IMR-90 (cell line): ENCODE results near the gene DRC3. TPM values are rescaled to one million over a fixed set of nuclear protein-coding genes. Genes with fewer than 3 reads are reported as not detected.

Experiments
- ATAC-seq: fragments of 200-7000 bp; cut with Tn5 transposase; 2 replicates; pipeline ENCODE4 v1.9.1; 2020; ENCODE audit warnings: low read depth, mild to moderate bottlenecking, moderate library complexity
- BruUV-seq: library from RNA; stranded (reverse); fragments of 400-500 nt; replicated peaks from 2 replicates; lab custom pipeline; 2021; lab: Mats Ljungman, UMichigan
- CTCF ChIA-PET: fragments of 300-600 bp; formaldehyde crosslinking; extraction: SDS; loops from one replicate; lab custom pipeline; 2021; ENCODE audit warnings: antibody characterized with exemption; lab: Yijun Ruan, JAX
- POLR2A ChIA-PET: fragments of 300-600 bp; sonication (Branson Sonifier 250); formaldehyde crosslinking; loops from one replicate; lab custom pipeline; 2022; ENCODE audit warnings: antibody characterized with exemption; ENCODE audit not compliant: unreplicated experiment; lab: Charles Lee
- DNase-seq: peaks from one replicate; pipeline ENCODE4 v3.0.0; 2013
- H2AFZ ChIP-seq: replicated peaks from 2 replicates; pipeline ENCODE3; 2013; ENCODE audit warnings: low read length, mild to moderate bottlenecking; ENCODE audit not compliant: poor library complexity
- H2AK5ac ChIP-seq: 2 replicates; pipeline ENCODE4 v1.6.1; 2013; ENCODE audit warnings: low read depth, low read length, inconsistent platforms
- H2AK9ac ChIP-seq: replicated peaks from 2 replicates; pipeline ENCODE3; 2013; ENCODE audit warnings: mild to moderate bottlenecking, low read depth, low read length, moderate library complexity; ENCODE audit not compliant: poor library complexity
- H2BK120ac ChIP-seq: 2 replicates; pipeline ENCODE4 v1.6.1; 2013; ENCODE audit warnings: low read depth, low read length, inconsistent platforms
- H2BK15ac ChIP-seq: 3 replicates; pipeline ENCODE4 v1.6.1; 2013; ENCODE audit warnings: low read depth, low read length, inconsistent platforms
- H2BK20ac ChIP-seq: 2 replicates; pipeline ENCODE4 v1.6.1; 2013; ENCODE audit warnings: low read depth, mild to moderate bottlenecking, inconsistent platforms, low read length, moderate library complexity
- H2BK5ac ChIP-seq: 2 replicates; pipeline ENCODE4 v1.6.1; 2013; ENCODE audit warnings: mild to moderate bottlenecking, low read depth, low read length, inconsistent platforms; ENCODE audit not compliant: poor library complexity, severe bottlenecking
- H3K14ac ChIP-seq: replicated peaks from 2 replicates; pipeline ENCODE4 v1.6.1; 2013; ENCODE audit warnings: low read depth, low read length, inconsistent platforms
- H3K18ac ChIP-seq: 2 replicates; pipeline ENCODE4 v1.6.1; 2013; ENCODE audit warnings: low read depth, low read length, control low read depth
- H3K23ac ChIP-seq: 2 replicates; pipeline ENCODE4 v1.6.1; 2013; ENCODE audit warnings: low read depth, low read length, inconsistent platforms
- H3K27ac ChIP-seq: 2 replicates; pipeline ENCODE4 v1.5.1; 2013; ENCODE audit warnings: mild to moderate bottlenecking, control low read depth, low read length; ENCODE audit not compliant: insufficient read depth
- H3K27me3 ChIP-seq: 2 replicates; pipeline ENCODE4 v1.6.1; 2013; ENCODE audit warnings: low read length; ENCODE audit not compliant: control insufficient read depth, insufficient read depth
- H3K36me3 ChIP-seq: 2 replicates; pipeline ENCODE4 v1.6.1; 2013; ENCODE audit warnings: low read length, mixed read lengths; ENCODE audit not compliant: control insufficient read depth, insufficient read depth
- H3K4ac ChIP-seq: 2 replicates; pipeline ENCODE4 v1.6.1; 2013; ENCODE audit warnings: low read depth, low read length, inconsistent platforms
- H3K4me1 ChIP-seq: 2 replicates; pipeline ENCODE4 v1.6.1; 2013; ENCODE audit warnings: low read length, mixed read lengths; ENCODE audit not compliant: control insufficient read depth, insufficient read depth
- H3K4me2 ChIP-seq: 2 replicates; pipeline ENCODE4 v1.6.1; 2013; ENCODE audit warnings: low read depth, mild to moderate bottlenecking, control low read depth, low read length, moderate library complexity
- H3K4me3 ChIP-seq: 2 replicates; pipeline ENCODE4 v1.5.1; 2013; ENCODE audit warnings: low read depth, mild to moderate bottlenecking, control low read depth, low read length, moderate library complexity; ENCODE audit not compliant: insufficient read depth
- H3K56ac ChIP-seq: 2 replicates; pipeline ENCODE4 v1.6.1; 2013; ENCODE audit warnings: low read length, inconsistent platforms; ENCODE audit not compliant: insufficient read depth; ENCODE audit errors: extremely low read depth
- H3K79me1 ChIP-seq, 2 experiments: 2 replicates each; pipeline ENCODE4 v1.6.1; 2013; ENCODE audit warnings: low read length in 2 of 2, inconsistent platforms in 1 of 2, low read depth in 1 of 2
- H3K9ac ChIP-seq: 2 replicates; pipeline ENCODE4 v1.6.1; 2013; ENCODE audit warnings: low read depth, low read length, control low read depth
- H3K9me1 ChIP-seq: 2 replicates; pipeline ENCODE4 v1.6.1; 2013; ENCODE audit warnings: low read length, inconsistent platforms; ENCODE audit not compliant: insufficient read depth
- H3K9me3 ChIP-seq: 2 replicates; pipeline ENCODE4 v1.6.1; 2013; ENCODE audit warnings: low read length; ENCODE audit not compliant: control insufficient read depth, insufficient read depth
- H4K20me1 ChIP-seq: 2 replicates; pipeline ENCODE4 v1.6.1; 2013; ENCODE audit warnings: low read length, inconsistent platforms; ENCODE audit not compliant: insufficient read depth
- H4K5ac ChIP-seq: 2 replicates; pipeline ENCODE4 v1.6.1; 2013; ENCODE audit warnings: mild to moderate bottlenecking, low read depth, low read length, control low read depth
- H4K8ac ChIP-seq, 2 experiments: 2 replicates each; pipeline ENCODE4 v1.6.1; 2013; ENCODE audit warnings: low read depth in 2 of 2, low read length in 2 of 2, control low read depth in 1 of 2, inconsistent platforms in 1 of 2
- H4K91ac ChIP-seq: 2 replicates; pipeline ENCODE4 v1.6.1; 2013; ENCODE audit warnings: low read depth, low read length, inconsistent platforms; ENCODE audit not compliant: insufficient read depth
- BHLHE40 ChIP-seq: fragments of 150-350 bp; IDR thresholded peaks from 2 replicates; pipeline ENCODE4 v1.6.1; 2016; ENCODE audit warnings: mild to moderate bottlenecking, low read depth, low read length
- CEBPB ChIP-seq: IDR thresholded peaks from 2 replicates; pipeline ENCODE4 v1.6.1; 2012; ENCODE audit warnings: low read depth, low read length, improper control_type of control experiment
- CHD1 ChIP-seq: IDR thresholded peaks from 2 replicates; pipeline ENCODE4 v1.6.1; 2012; ENCODE audit warnings: low read depth, low read length, improper control_type of control experiment
- CTCF ChIP-seq: conservative IDR thresholded peaks from 2 replicates; pipeline ENCODE4 v1.5.1; 2012; ENCODE audit warnings: mild to moderate bottlenecking, low read depth, low read length, improper control_type of control experiment
- FOS ChIP-seq: fragments of 150-350 bp; IDR thresholded peaks from 2 replicates; pipeline ENCODE4 v1.6.1; 2016; ENCODE audit warnings: low read depth, low read length
- MAFK ChIP-seq: IDR thresholded peaks from 2 replicates; pipeline ENCODE4 v1.6.1; 2012; ENCODE audit warnings: low read depth, low read length, improper control_type of control experiment
- MAZ ChIP-seq: IDR thresholded peaks from 2 replicates; pipeline ENCODE4 v1.6.1; 2012; ENCODE audit warnings: low read depth, mild to moderate bottlenecking, low read length, improper control_type of control experiment, moderate library complexity, borderline replicate concordance
- MXI1 ChIP-seq: IDR thresholded peaks from 2 replicates; pipeline ENCODE4 v1.6.1; 2012; ENCODE audit warnings: low read depth, mild to moderate bottlenecking, low read length, moderate library complexity, borderline replicate concordance
- NFE2L2 ChIP-seq: fragments of 150-350 bp; IDR thresholded peaks from 2 replicates; pipeline ENCODE4 v1.6.1; 2016; ENCODE audit warnings: low read depth, mild to moderate bottlenecking, low read length
- POLR2A ChIP-seq: IDR thresholded peaks from 2 replicates; pipeline ENCODE4 v1.6.1; 2012; ENCODE audit warnings: mild to moderate bottlenecking, low read depth, low read length
- RAD21 ChIP-seq: IDR thresholded peaks from 2 replicates; pipeline ENCODE4 v1.6.1; 2012; ENCODE audit warnings: low read length, improper control_type of control experiment
- RCOR1 ChIP-seq: IDR thresholded peaks from 2 replicates; pipeline ENCODE4 v1.6.1; 2012; ENCODE audit warnings: mild to moderate bottlenecking, low read length, improper control_type of control experiment; ENCODE audit not compliant: insufficient replicate concordance
- RFX5 ChIP-seq: IDR thresholded peaks from 2 replicates; pipeline ENCODE4 v1.8.0; 2012; ENCODE audit warnings: low read depth, mild to moderate bottlenecking, low read length, moderate library complexity
- SMC3 ChIP-seq: fragments of 150-350 bp; IDR thresholded peaks from 2 replicates; pipeline ENCODE4 v1.6.1; 2016; ENCODE audit warnings: low read depth, mild to moderate bottlenecking, antibody characterized with exemption, low read length, moderate library complexity
- USF2 ChIP-seq: fragments of 150-350 bp; IDR thresholded peaks from 2 replicates; pipeline ENCODE4 v1.6.1; 2017; ENCODE audit warnings: mild to moderate bottlenecking, antibody characterized with exemption, low read length, low read depth
- WGBS, 2 experiments: methylation state at CpG; one replicate each; pipeline versions ENCODE4 v1.1.5 to v1.1.7; 2013; ENCODE audit warnings: missing lambda C conversion rate in 2 of 2; ENCODE audit not compliant: insufficient read length in 1 of 2; ENCODE audit errors: extremely low coverage in 2 of 2; 5-methylcytosine and 5-hydroxymethylcytosine counted together
- dilution Hi-C: fragments of 300-500 bp; cut with HindIII; formaldehyde crosslinking; loops from one replicate; pipeline ENCODE4 v1.14.3; 2018; ENCODE audit warnings: low sequenced_read_pairs; ENCODE audit not compliant: unreplicated experiment
- in situ Hi-C: fragments of 300-500 bp; cut with MboI; formaldehyde crosslinking; loops from 3 replicates; pipeline ENCODE4 v1.14.3; 2019; ENCODE audit warnings: low sequenced_read_pairs, inconsistent platforms, mixed read lengths
- intact Hi-C: fragments of 100-400 bp; cut with micrococcal nuclease; formaldehyde crosslinking; loops from 2 replicates; pipeline ENCODE4 v1.10.0; 2022
- polyA plus RNA-seq, 3 experiments: library from polyadenylated mRNA; depleted of rRNA; stranded (reverse); fragments of >200 nt; gene quantifications; 2 replicates each; pipeline ENCODE4 v1.2.3, GENCODE V29; 2012; ENCODE audit warnings: low replicate concordance in 1 of 3
- total RNA-seq: library from RNA; depleted of rRNA; stranded (reverse); fragments of >200 nt; gene quantifications from 2 replicates; pipeline ENCODE4 v1.2.3, GENCODE V29; 2012
- TF ChIP-seq, protein P1 (sequence below): fragments of 150-350 bp; IDR thresholded peaks from 2 replicates; pipeline ENCODE4 v1.6.1; 2016; ENCODE audit warnings: low read depth, mild to moderate bottlenecking, low read length, moderate library complexity, borderline replicate concordance

The DRC3 gene
- total and polyA plus RNA-seq, 2 of the 4 experiments (the other 2 are of a cell fraction), result 0.55 to 0.72 TPM

- Histone ChIP-seq H4K91ac (no peak overlapping the region; the same call in 1 of the 2 replicates), H3K4ac (peak overlapping the region; percentile 62; the same call in 1 of the 2 replicates), H3K9ac (no peak overlapping the region), H3K9me3 (no peaks in the 10 kb centered on the region), H2AFZ (no peak overlapping the region), H4K5ac (no peak overlapping the region), H4K20me1 (peaks cover 18% of the 10 kb centered on the region; the same call in 1 of the 2 replicates), H2AK5ac (peak overlapping the region; percentile 73; the same call in 1 of the 2 replicates), H2BK15ac (no peak overlapping the region), H3K14ac (0 out of 2 replicates have a peak overlapping the region, but pooled peaks have one; percentile 26), H3K4me1 (peaks cover 24% of the 10 kb centered on the region), H3K27me3 (no peaks in the 10 kb centered on the region), H3K4me2 (no peak overlapping the region), H3K23ac (no peak overlapping the region), H3K18ac (no peak overlapping the region), H3K56ac (no peak overlapping the region), H3K9me1 (peaks cover 39% of the 10 kb centered on the region), H3K4me3 (no peak overlapping the region), H3K27ac (no peak overlapping the region), H2AK9ac (no peak overlapping the region), H4K8ac (no peak overlapping the region), H3K79me1 (peaks cover 36 to 76% of the 10 kb centered on the region in 2 experiments), H3K36me3 (no peaks in the 10 kb centered on the region), H2BK5ac (no peak overlapping the region), H2BK120ac (peak overlapping the region; percentile 16; the same call in 1 of the 2 replicates), H2BK20ac (no peak overlapping the region)
- TF ChIP-seq FOS, result no peak
- no peak for TF ChIP-seq BHLHE40
- no peak for TF ChIP-seq MAZ
- TF ChIP-seq RAD21, result no peak
- no peak for TF ChIP-seq MXI1
- TF ChIP-seq MAFK, result no peak
- no peak for TF ChIP-seq RFX5
- TF ChIP-seq, protein P1, sequence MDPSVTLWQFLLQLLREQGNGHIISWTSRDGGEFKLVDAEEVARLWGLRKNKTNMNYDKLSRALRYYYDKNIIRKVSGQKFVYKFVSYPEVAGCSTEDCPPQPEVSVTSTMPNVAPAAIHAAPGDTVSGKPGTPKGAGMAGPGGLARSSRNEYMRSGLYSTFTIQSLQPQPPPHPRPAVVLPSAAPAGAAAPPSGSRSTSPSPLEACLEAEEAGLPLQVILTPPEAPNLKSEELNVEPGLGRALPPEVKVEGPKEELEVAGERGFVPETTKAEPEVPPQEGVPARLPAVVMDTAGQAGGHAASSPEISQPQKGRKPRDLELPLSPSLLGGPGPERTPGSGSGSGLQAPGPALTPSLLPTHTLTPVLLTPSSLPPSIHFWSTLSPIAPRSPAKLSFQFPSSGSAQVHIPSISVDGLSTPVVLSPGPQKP, result no peak
- no peak for TF ChIP-seq POLR2A
- TF ChIP-seq CEBPB, result no peak
- TF ChIP-seq RCOR1, result no peak
- no peak for TF ChIP-seq USF2
- TF ChIP-seq CTCF, result no peak
- TF ChIP-seq CHD1, result no peak
- TF ChIP-seq NFE2L2, result no peak
- TF ChIP-seq SMC3, result no peak
- ChIA-PET POLR2A (no interaction called here), CTCF (interaction anchor here (1.3 kb wide), 1 partner anchor 26 kb away, joined by 4 read pairs; no protein-coding TSS in a partner anchor)
- DNase-seq (no peak), ATAC-seq (no peak)
- in situ Hi-C loops, result no loop called here
- no TSS peak for BruUV-seq
- WGBS, 2 experiments, result no CpG with 5 or more reads among the region's 3 CpGs
- intact Hi-C loops, result loop anchor here (2.0 kb wide), 1 partner anchor 14 kb away; no protein-coding TSS in a partner anchor
- dilution Hi-C loops, result no loop called here
Observed at GRCh38 chr17:17934806-17935205, 37.9 kb upstream of the DRC3 start.
